ENCODE results near the gene RAB39A.

RAB39A gene

GRCh38 chr11:107996006-107996776, 67.9 kb downstream of the RAB39A start:
- ATAC-seq (ENCODE audit: insufficient read depth, low read depth): no peak
- Histone ChIP-seq H3K27ac (ENCODE audit: low read length) (no peak overlapping the region), H3K36me3 (ENCODE audit: insufficient read depth, low read length) (no peaks in the 10 kb centered on the region), H3K4me1 (ENCODE audit: insufficient read depth, low read length) (no peaks in the 10 kb centered on the region), H3K27me3 (ENCODE audit: insufficient read depth, low read length, poor library complexity) (no peaks in the 10 kb centered on the region), H4K20me1 (ENCODE audit: insufficient read depth, low read length) (no peaks in the 10 kb centered on the region), H2AFZ (ENCODE audit: low read depth, low read length) (no peak overlapping the region), H3K4me2 (ENCODE audit: insufficient read depth, low read length) (no peak overlapping the region), H3K9ac (ENCODE audit: low read depth, low read length) (no peak overlapping the region), H3K79me2 (ENCODE audit: insufficient read depth, low read length) (no peaks in the 10 kb centered on the region), H3K4me3 (ENCODE audit: low read depth in 1 of 2, low read length in 2 of 2) (no peak overlapping the region), H3K9me3 (ENCODE audit: insufficient read depth, low read length, severe bottlenecking) (no peaks in the 10 kb centered on the region)
- no peak for DNase-seq
- TF ChIP-seq, protein P1, sequence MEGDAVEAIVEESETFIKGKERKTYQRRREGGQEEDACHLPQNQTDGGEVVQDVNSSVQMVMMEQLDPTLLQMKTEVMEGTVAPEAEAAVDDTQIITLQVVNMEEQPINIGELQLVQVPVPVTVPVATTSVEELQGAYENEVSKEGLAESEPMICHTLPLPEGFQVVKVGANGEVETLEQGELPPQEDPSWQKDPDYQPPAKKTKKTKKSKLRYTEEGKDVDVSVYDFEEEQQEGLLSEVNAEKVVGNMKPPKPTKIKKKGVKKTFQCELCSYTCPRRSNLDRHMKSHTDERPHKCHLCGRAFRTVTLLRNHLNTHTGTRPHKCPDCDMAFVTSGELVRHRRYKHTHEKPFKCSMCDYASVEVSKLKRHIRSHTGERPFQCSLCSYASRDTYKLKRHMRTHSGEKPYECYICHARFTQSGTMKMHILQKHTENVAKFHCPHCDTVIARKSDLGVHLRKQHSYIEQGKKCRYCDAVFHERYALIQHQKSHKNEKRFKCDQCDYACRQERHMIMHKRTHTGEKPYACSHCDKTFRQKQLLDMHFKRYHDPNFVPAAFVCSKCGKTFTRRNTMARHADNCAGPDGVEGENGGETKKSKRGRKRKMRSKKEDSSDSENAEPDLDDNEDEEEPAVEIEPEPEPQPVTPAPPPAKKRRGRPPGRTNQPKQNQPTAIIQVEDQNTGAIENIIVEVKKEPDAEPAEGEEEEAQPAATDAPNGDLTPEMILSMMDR (IDR thresholded peaks at IDR 0.05; ENCODE audit: borderline replicate concordance, extremely low read depth, low read length, poor library complexity, severe bottlenecking): no peak

DNA sequence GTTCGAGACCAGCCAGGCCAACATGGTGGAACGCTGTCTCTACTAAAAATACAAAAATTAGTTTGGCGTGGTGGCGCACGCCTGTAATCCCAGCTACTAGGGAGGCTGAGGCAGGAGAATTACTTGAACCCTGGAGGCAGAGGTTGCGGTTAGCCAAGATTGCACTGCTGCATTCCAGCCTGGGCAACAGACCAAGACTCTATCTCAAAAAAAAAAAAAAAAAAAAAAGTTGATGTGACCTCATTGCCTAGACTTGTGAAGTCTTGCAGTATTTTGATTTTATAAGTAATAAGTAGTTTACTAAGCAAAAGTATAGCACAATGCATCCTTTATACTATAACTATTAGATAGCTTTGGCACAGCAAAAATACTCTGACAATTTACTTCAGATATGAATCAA, 70.5 kb downstream of the RAB39A start:
- Histone ChIP-seq H4K20me1 (ENCODE audit: insufficient read depth, low read length) (no peaks in the 10 kb centered on the region), H3K4me2 (ENCODE audit: insufficient read depth, low read length) (no peak overlapping the region), H3K36me3 (ENCODE audit: insufficient read depth, low read length) (no peaks in the 10 kb centered on the region), H3K4me3 (ENCODE audit: low read depth in 1 of 2, low read length in 2 of 2) (no peak overlapping the region), H3K27ac (ENCODE audit: low read length) (no peak overlapping the region), H3K9me3 (ENCODE audit: insufficient read depth, low read length, severe bottlenecking) (no peaks in the 10 kb centered on the region), H3K27me3 (ENCODE audit: insufficient read depth, low read length, poor library complexity) (no peaks in the 10 kb centered on the region), H2AFZ (ENCODE audit: low read depth, low read length) (no peak overlapping the region), H3K79me2 (ENCODE audit: insufficient read depth, low read length) (no peaks in the 10 kb centered on the region), H3K9ac (ENCODE audit: low read depth, low read length) (no peak overlapping the region), H3K4me1 (ENCODE audit: insufficient read depth, low read length) (no peaks in the 10 kb centered on the region)
- TF ChIP-seq, protein P1 (IDR thresholded peaks at IDR 0.05; ENCODE audit: borderline replicate concordance, extremely low read depth, low read length, poor library complexity, severe bottlenecking): no peak
- no peak for TF ChIP-seq EZH2 (IDR thresholded peaks at IDR 0.05; ENCODE audit: borderline replicate concordance, low read depth, low read length, severe bottlenecking)
- ATAC-seq (ENCODE audit: insufficient read depth, low read depth): no peak
- no peak for DNase-seq

DNA sequence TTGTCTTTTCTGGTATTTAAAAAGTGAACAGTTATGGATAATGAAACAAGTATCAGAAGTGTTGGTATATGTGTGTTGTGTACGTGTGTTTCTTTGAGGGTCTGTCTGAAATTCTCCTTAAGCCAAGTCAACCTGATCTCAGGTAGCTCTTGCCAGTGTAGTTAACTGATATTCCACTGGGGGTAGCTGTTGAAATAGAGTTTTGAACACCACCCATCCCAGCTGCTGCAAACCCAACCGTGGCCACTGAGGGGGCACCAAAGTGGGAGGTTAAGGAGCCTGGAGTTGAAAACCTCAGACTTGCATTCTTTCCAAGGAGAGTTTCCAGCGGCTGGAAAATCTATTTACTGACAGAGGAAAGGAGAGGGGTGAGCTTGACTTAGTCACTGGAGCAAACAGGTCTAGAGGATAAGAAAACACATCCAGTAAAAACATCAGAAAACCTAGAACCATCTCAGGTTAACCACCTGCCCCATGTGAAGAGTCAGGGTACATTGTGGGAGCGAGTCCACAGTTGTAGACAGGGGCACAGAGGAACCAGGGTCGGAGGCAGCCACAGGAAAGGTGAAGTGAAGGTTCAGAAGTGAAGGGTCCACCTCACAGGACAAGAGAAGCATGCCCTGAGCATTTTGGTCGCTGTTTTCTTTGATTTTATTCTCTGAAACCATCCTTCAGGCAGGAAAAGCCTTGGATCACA, 71.7 kb downstream of the RAB39A start:
- no peak overlapping the region for H3K4me2 ChIP-seq (ENCODE audit: insufficient read depth, low read length)
- no peaks in the 10 kb centered on the region for H3K9me3 ChIP-seq (ENCODE audit: insufficient read depth, low read length, severe bottlenecking)
- ATAC-seq (ENCODE audit: insufficient read depth, low read depth) (peak; percentile 96), DNase-seq (peak; percentile 47)
- no peaks in the 10 kb centered on the region for H3K36me3 ChIP-seq (ENCODE audit: insufficient read depth, low read length)
- no peaks in the 10 kb centered on the region for H3K4me1 ChIP-seq (ENCODE audit: insufficient read depth, low read length)
- no peak for TF ChIP-seq EZH2 (IDR thresholded peaks at IDR 0.05; ENCODE audit: borderline replicate concordance, low read depth, low read length, severe bottlenecking)
- TF ChIP-seq, protein P1 (IDR thresholded peaks at IDR 0.05; ENCODE audit: borderline replicate concordance, extremely low read depth, low read length, poor library complexity, severe bottlenecking): peak; percentile 62
- no peaks in the 10 kb centered on the region for H3K79me2 ChIP-seq (ENCODE audit: insufficient read depth, low read length)
- no peak overlapping the region for H3K9ac ChIP-seq (ENCODE audit: low read depth, low read length)
- no peaks in the 10 kb centered on the region for H3K27me3 ChIP-seq (ENCODE audit: insufficient read depth, low read length, poor library complexity)
- no peak overlapping the region for H3K27ac ChIP-seq (ENCODE audit: low read length)
- no peaks in the 10 kb centered on the region for H4K20me1 ChIP-seq (ENCODE audit: insufficient read depth, low read length)
- no peak overlapping the region for H2AFZ ChIP-seq (ENCODE audit: low read depth, low read length)
- no peak overlapping the region for H3K4me3 ChIP-seq (ENCODE audit: low read depth in 1 of 2, low read length in 2 of 2)

Data from DND-41 (cell line).